GM18519 (cell line): ENCODE results near the gene BLNK.

Experiments
- ATAC-seq: cut with Tn5 transposase; IDR thresholded peaks from one replicate; pipeline ENCODE4 v1.9.1; 2021; ENCODE audit warnings: mild to moderate bottlenecking, moderate library complexity; ENCODE audit not compliant: unreplicated experiment, low FRiP score

Gene BLNK

DNA sequence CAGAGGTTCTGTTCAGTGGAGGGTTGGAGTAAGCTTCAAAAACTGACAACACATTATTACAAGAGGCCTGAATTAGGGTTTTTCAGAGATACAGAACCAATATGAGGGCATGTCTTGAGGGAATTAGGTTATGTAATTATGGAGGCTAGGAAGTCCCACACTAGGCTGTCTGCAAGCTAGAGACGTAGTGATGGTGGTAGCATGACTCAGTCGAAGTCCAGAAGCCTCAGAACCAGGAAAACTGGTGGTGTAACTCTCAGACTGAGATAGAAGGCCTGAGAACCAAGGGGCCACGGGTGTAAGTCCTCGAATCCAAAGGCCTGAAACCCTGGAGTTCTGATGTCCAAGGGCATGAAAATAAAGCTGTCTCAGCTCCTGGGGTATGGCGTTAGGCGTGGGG is 105.6 kb downstream of the BLNK start:
- ATAC-seq: no peak

DNA sequence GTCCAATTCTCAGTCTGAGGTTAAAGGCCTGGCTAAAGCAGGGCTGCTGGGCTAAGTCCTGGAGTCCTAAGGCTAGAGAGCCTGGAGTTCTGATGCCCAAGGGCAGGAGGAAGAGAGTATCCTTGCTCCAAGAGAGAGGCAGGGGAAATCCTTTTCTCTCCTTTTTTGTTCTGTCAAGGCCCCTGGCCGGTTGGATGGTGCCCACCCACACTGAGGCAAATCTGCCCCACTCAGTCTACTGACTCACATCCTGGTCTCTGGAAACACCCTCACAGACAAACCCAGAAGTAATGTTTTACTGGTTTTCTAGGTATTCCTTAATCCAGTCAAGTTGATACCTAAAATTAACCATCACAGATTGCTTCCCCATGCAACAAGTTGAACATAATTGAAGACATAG is 118.3 kb downstream of the BLNK start:
- ATAC-seq: no peak

- ATAC-seq: no peak
These were observed 118.9 kb downstream of the BLNK start for GRCh38 chr10:96152437-96152836.
